Ovary (tissue), 9 donors: ENCODE measurements around the gene SNRNP48. TPM values are rescaled to one million over a fixed set of nuclear protein-coding genes. Genes with fewer than 3 reads are reported as not detected.

Source experiments
- DNase-seq, 5 donors: peaks; one replicate each; pipeline ENCODE4 v3.0.0-alpha.2; 2019 to 2020
- H3K27ac ChIP-seq, 2 donors: fragments of 200-600 bp; one replicate each; pipeline versions ENCODE4 v1.5.1 to v1.8.0; 2019 to 2022
- H3K27me3 ChIP-seq: fragments of 200-600 bp; one replicate; pipeline ENCODE4 v1.8.0; 2022
- H3K36me3 ChIP-seq: fragments of 200-600 bp; sonication (generic); one replicate; pipeline ENCODE4 v1.5.1; 2019
- H3K4me1 ChIP-seq: one replicate; pipeline ENCODE4 v1.8.1; 2013; ENCODE audit warnings: mild to moderate bottlenecking, moderate library complexity; ENCODE audit not compliant: insufficient read depth
- H3K4me3 ChIP-seq: fragments of 200-600 bp; sonication (generic); one replicate; pipeline ENCODE4 v1.5.1; 2017
- H3K9me3 ChIP-seq, 2 donors: fragments of 200-600 bp in 1 of 2; sonication (generic) in 1 of 2; one replicate each; pipeline versions ENCODE4 v1.5.1 to v1.8.1; 2013 to 2019; ENCODE audit warnings: mild to moderate bottlenecking in 1 of 2, moderate library complexity in 1 of 2
- EP300 ChIP-seq: sonication (generic); formaldehyde crosslinking; IDR thresholded peaks from one replicate; pipeline ENCODE4 v1.6.1; 2017; ENCODE audit warnings: antibody characterized with exemption
- POLR2A ChIP-seq: fragments of 450-650 bp; IDR thresholded peaks from one replicate; pipeline ENCODE4 v1.6.1; 2017; ENCODE audit warnings: antibody characterized with exemption, mild to moderate bottlenecking, moderate library complexity
- WGBS, 3 donors: extraction: QIAGEN DNeasy Blood & Tissue Kit in 1 of 3; methylation state at CpG; one replicate each; pipeline versions ENCODE4 v1.1.5 to v1.1.7; 2013 to 2017; 5-methylcytosine and 5-hydroxymethylcytosine counted together
- intact Hi-C, 4 donors: fragments of 100-400 bp; cut with DNase I; formaldehyde crosslinking; loops; one replicate each; pipeline versions ENCODE4 v1.11.0 to v1.15.1; 2022 to 2023
- polyA plus RNA-seq, 2 donors: library from polyadenylated mRNA; stranded (reverse); fragments of 200-250 nt in 1 of 2; fragments of 350-450 nt in 1 of 2; fragmentation: Illumina TruSeq in 1 of 2; extraction: RNeasy Lipid Tissue Mini Kit (QIAGEN cat#74804) in 1 of 2; gene quantifications; one replicate each; pipeline ENCODE4 v1.2.3, GENCODE V29; 2013 to 2014
- total RNA-seq, 7 donors: library from RNA; depleted of rRNA in 2 of 7; stranded (reverse); fragments of >200 nt in 2 of 7; fragmentation: NEBNext Ultra II Directional in 3 of 7; extraction: Animal tissue kit (Norgen Biotek cat#: 25700) in 3 of 7; gene quantifications; one replicate each; pipeline versions ENCODE4 v1.1.0 to v1.2.4, GENCODE V29; 2016 to 2023
- TF ChIP-seq, protein P1 (sequence below), 3 donors: fragments of 450-650 bp in 2 of 3; fragments of 200-600 bp in 1 of 3; IDR thresholded peaks; one replicate each; pipeline versions ENCODE4 v1.5.1 to v1.8.0; 2016 to 2022; ENCODE audit warnings: antibody characterized with exemption in 3 of 3, mild to moderate bottlenecking in 1 of 3
- donor health status: DM: no; HTN: no; CAD: no; lungs with moderate emphysema.
- donor health status: DM: no; HTN: no; CAD: no.
- donor health status: Bipolar disorder and iron deficiency.
- donor health status: DM: yes; HTN: yes; CAD: no.
- donor health status: DM: no; HTN: no; CAD: no.
- donor health status: DM: yes; HTN: yes; CAD: no.

SNRNP48 gene
- total and polyA plus RNA-seq, 9 donors = 8.6 to 19.6 (median 11.7) TPM

DNA sequence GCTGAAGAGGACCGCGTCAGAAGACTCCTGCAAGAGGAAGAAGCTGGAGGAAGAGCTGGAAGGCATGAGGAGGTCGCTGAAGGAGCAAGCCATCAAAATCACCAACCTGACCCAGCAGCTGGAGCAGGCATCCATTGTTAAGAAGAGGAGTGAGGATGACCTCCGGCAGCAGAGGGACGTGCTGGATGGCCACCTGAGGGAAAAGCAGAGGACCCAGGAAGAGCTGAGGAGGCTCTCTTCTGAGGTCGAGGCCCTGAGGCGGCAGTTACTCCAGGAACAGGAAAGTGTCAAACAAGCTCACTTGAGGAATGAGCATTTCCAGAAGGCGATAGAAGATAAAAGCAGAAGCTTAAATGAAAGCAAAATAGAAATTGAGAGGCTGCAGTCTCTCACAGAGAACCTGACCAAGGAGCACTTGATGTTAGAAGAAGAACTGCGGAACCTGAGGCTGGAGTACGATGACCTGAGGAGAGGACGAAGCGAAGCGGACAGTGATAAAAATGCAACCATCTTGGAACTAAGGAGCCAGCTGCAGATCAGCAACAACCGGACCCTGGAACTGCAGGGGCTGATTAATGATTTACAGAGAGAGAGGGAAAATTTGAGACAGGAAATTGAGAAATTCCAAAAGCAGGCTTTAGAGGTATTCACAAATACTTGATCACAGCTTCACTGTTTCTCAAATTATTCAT lies 8.9 kb upstream of the SNRNP48 start:
- 73 to 79% (median 75%) methylated on average over 14 of the region's 14 CpGs for WGBS, 3 donors
- TF ChIP-seq, protein P1, sequence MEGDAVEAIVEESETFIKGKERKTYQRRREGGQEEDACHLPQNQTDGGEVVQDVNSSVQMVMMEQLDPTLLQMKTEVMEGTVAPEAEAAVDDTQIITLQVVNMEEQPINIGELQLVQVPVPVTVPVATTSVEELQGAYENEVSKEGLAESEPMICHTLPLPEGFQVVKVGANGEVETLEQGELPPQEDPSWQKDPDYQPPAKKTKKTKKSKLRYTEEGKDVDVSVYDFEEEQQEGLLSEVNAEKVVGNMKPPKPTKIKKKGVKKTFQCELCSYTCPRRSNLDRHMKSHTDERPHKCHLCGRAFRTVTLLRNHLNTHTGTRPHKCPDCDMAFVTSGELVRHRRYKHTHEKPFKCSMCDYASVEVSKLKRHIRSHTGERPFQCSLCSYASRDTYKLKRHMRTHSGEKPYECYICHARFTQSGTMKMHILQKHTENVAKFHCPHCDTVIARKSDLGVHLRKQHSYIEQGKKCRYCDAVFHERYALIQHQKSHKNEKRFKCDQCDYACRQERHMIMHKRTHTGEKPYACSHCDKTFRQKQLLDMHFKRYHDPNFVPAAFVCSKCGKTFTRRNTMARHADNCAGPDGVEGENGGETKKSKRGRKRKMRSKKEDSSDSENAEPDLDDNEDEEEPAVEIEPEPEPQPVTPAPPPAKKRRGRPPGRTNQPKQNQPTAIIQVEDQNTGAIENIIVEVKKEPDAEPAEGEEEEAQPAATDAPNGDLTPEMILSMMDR (IDR thresholded peaks at IDR 0.05) = no peak
- TF ChIP-seq POLR2A = no peak
- TF ChIP-seq EP300 = no peak
- intact Hi-C loops = no loop called here

DNA sequence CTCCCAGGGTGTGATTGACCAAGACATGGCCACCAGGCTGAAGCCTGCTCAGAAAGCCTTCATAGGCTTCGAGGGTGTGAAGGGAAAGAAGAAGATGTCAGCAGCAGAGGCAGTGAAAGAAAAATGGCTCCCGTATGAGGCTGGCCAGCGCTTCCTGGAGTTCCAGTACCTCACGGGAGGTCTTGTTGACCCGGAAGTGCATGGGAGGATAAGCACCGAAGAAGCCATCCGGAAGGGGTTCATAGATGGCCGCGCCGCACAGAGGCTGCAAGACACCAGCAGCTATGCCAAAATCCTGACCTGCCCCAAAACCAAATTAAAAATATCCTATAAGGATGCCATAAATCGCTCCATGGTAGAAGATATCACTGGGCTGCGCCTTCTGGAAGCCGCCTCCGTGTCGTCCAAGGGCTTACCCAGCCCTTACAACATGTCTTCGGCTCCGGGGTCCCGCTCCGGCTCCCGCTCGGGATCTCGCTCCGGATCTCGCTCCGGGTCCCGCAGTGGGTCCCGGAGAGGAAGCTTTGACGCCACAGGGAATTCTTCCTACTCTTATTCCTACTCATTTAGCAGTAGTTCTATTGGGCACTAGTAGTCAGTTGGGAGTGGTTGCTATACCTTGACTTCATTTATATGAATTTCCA lies 4.6 kb upstream of the SNRNP48 start:
- H3K36me3 ChIP-seq = no peaks in the 10 kb centered on the region
- H3K9me3 ChIP-seq = no peaks in the 10 kb centered on the region
- DNase-seq = no peak
- no peaks in the 10 kb centered on the region for H3K4me1 ChIP-seq
- no peak overlapping the region for H3K4me3 ChIP-seq
- TF ChIP-seq POLR2A = no peak
- TF ChIP-seq EP300 = no peak
- TF ChIP-seq, protein P1 (IDR thresholded peaks at IDR 0.05) = no peak
- no peaks in the 10 kb centered on the region for H3K27me3 ChIP-seq
- no peak overlapping the region for H3K27ac ChIP-seq
- WGBS, 3 donors = 95 to 96% (median 95%) methylated on average over 28 of the region's 28 CpGs
- intact Hi-C loops = loop anchor here in 1 of 4 donors (5.0 kb wide), 1 partner anchor 198 kb away; the partner anchor contains the start of genes CAGE1 and RIOK1

More for the DNA sequence above, 8.9 kb upstream of the SNRNP48 start:
- DNase-seq = no peak
- Histone ChIP-seq H3K27me3 (no peaks in the 10 kb centered on the region), H3K9me3 (no peaks in the 10 kb centered on the region), H3K4me1 (no peaks in the 10 kb centered on the region), H3K27ac (no peak overlapping the region), H3K36me3 (no peaks in the 10 kb centered on the region), H3K4me3 (no peak overlapping the region)

DNA sequence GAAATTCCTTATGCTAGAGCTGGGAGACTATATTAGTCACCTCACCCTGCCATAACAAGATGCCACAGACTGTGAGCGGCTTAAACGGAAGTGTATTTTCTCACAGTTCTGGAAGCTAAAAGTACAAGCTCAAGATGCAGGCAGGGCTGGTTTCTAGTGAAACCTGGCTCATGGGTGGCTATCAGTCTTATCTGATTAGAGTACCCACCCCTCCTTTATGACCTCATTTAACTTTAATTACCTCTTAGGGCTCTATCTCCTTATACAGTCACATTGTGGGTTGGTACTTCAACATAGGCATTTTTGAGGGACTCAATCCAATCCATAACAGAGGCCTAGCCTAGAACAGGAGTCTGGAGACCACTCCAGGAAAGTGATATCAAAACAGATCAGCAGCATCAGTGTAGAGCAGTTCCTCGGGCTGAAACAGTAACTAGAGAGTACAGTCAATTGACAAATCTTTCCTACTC lies 2.3 kb upstream of the SNRNP48 start:
- TF ChIP-seq POLR2A = no peak
- TF ChIP-seq, protein P1 (IDR thresholded peaks at IDR 0.05) = no peak
- no peak for TF ChIP-seq EP300

DNA sequence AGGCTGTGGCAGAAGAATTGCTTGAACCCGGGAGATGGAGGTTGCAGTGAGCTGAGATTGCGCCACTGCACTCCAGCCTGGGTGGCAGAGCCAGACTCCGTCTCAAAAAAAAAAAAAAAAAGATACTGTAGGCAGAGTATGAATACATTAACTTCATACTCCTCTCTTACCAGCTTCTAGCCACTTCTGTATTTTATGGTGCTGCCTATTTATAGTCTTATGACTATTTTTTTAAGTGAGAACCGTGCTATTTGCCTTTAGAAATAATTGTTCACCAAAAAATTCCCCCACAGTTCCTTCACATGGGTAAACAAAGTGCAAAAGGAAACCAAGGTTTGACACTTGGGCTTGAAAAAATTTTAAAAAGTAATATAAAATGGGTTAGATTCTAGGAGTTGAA lies 1.5 kb upstream of the SNRNP48 start:
- no peaks in the 10 kb centered on the region for H3K9me3 ChIP-seq
- no peak overlapping the region for H3K4me3 ChIP-seq
- H3K27ac ChIP-seq = no peak overlapping the region
- no peaks in the 10 kb centered on the region for H3K27me3 ChIP-seq
- TF ChIP-seq, protein P1 (IDR thresholded peaks at IDR 0.05) = no peak
- TF ChIP-seq POLR2A (no peak), EP300 (no peak)
- peaks cover 7% of the 10 kb centered on the region for H3K4me1 ChIP-seq
- DNase-seq = no peak
- intact Hi-C loops = loop anchor here in 1 of 4 donors (5.0 kb wide), 1 partner anchor 201 kb away; the partner anchor contains the start of genes CAGE1 and RIOK1
- WGBS, 3 donors = 76 to 82% (median 82%) methylated on average over 4 of the region's 4 CpGs
- no peaks in the 10 kb centered on the region for H3K36me3 ChIP-seq

More for the DNA sequence above, 2.3 kb upstream of the SNRNP48 start:
- peaks cover 7% of the 10 kb centered on the region for H3K4me1 ChIP-seq
- H3K9me3 ChIP-seq = no peaks in the 10 kb centered on the region
- H3K4me3 ChIP-seq = no peak overlapping the region
- 64 to 80% (median 76%) methylated on average over 3 of the region's 3 CpGs for WGBS, 3 donors
- no peaks in the 10 kb centered on the region for H3K27me3 ChIP-seq
- no peak for DNase-seq
- intact Hi-C loops = loop anchor here in 1 of 4 donors (5.0 kb wide), 1 partner anchor 200 kb away; the partner anchor contains the start of genes CAGE1 and RIOK1
- no peak overlapping the region for H3K27ac ChIP-seq
- H3K36me3 ChIP-seq = no peaks in the 10 kb centered on the region
